ENCODE results near the gene DIP2B. TPM values are rescaled to one million over a fixed set of nuclear protein-coding genes. Genes with fewer than 3 reads are reported as not detected.

DIP2B gene
- total RNA-seq, 1 experiment from 2014 or later, result 30.2 TPM

DNA sequence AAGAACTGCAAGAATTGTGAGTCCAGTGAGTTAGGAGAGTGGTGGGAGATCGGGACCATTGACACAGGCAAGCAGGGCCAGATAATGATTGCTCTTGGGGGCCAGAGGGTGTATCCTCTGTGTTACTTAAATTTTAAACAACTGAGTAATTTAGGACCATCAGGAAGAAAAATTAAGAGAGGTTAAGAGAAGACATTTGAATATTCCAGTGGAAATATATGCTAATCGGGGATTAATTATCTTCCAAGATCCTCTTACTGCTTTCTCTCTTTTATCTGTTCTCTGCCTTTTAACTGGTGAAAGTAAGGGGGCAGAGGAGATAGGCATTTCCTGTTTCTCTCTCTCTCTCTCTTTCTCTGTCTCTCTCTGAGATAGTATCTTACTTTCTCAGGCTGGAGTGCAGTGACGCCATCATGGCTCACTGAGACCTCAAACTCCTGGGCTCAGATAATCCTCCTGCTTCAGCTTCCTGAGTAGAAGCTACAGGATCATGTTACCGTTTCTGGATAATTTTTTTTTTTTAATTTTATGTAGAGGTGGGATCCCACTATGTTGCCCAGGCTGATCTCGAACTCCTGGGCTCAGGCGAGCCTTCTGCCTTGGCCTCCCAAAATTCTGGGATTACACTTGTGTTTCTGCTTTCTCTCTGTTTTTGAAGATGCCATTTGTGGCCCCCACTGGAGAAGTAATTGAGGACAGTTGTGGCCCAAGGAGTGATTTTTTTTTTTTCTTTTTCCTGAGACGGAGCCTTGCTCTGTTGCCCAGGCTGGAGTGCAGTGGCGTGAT, 85.1 kb downstream of the DIP2B start:
- ChIA-PET POLR2A (no interaction called here), CTCF (no interaction called here)
- Histone ChIP-seq H3K4me1 (ENCODE audit: control insufficient read depth, insufficient read depth, low read length) (peaks cover 11% of the 10 kb centered on the region), H3K36me3 (ENCODE audit: control insufficient read depth, insufficient read depth, low read length) (no peaks in the 10 kb centered on the region), H3K27ac (ENCODE audit: low read length) (no peak overlapping the region), H3K9me3 (ENCODE audit: control insufficient read depth, insufficient read depth, low read depth, low read length) (no peaks in the 10 kb centered on the region), H3K4me3 (ENCODE audit: low read depth in 2 of 2, low read length in 2 of 2) (no peak overlapping the region), H3K27me3 (ENCODE audit: control insufficient read depth, insufficient read depth, low read length) (no peaks in the 10 kb centered on the region)
- DNase-seq (ENCODE audit: low read depth, low spot score) (no peak), ATAC-seq (peak; percentile 69)
- no peak for TF ChIP-seq TCF7L2 (IDR thresholded peaks at IDR 0.05; ENCODE audit: low read depth, low read length)
- no TSS peak for BruUV-seq (replicated peaks)
- intact Hi-C loops (cut with micrococcal nuclease; ENCODE audit: unreplicated experiment), result no loop called here
- in situ Hi-C loops (cut with HindIII; ENCODE audit: low pct_unique_long_range_greater_than_20kb, low sequenced_read_pairs), result no loop called here

DNA sequence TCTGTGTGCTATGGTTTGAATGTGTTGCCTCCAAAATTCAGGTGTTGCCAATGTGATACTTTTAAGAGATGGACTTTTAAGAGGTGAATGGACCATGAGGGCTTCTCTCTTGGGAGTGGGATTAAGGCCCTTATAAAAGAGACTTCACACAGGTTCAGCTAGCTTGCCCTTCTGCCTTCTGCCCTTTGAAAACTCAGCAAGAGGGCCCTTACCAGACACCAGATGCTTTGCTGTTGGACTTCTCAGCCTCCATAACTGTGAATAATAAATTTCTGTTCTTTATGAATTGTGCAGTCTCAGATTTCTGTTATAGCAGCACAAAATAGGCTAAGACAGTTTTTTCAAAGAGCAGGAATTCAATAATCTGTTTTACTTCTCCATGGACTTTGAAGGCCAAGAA, 86.1 kb downstream of the DIP2B start:
- Histone ChIP-seq H3K9me3 (ENCODE audit: control insufficient read depth, insufficient read depth, low read depth, low read length) (no peaks in the 10 kb centered on the region), H3K27ac (ENCODE audit: low read length) (no peak overlapping the region), H3K4me1 (ENCODE audit: control insufficient read depth, insufficient read depth, low read length) (peaks cover 13% of the 10 kb centered on the region), H3K27me3 (ENCODE audit: control insufficient read depth, insufficient read depth, low read length) (no peaks in the 10 kb centered on the region), H3K4me3 (ENCODE audit: low read depth in 2 of 2, low read length in 2 of 2) (no peak overlapping the region), H3K36me3 (ENCODE audit: control insufficient read depth, insufficient read depth, low read length) (no peaks in the 10 kb centered on the region)
- POLR2A ChIA-PET, result no interaction called here
- DNase-seq (ENCODE audit: low read depth, low spot score) (no peak), ATAC-seq (no peak)
- no TSS peak for BruUV-seq (replicated peaks)
- in situ Hi-C loops (cut with HindIII; ENCODE audit: low pct_unique_long_range_greater_than_20kb, low sequenced_read_pairs), result no loop called here
- CTCF ChIA-PET, result no interaction called here
- intact Hi-C loops (cut with micrococcal nuclease; ENCODE audit: unreplicated experiment), result no loop called here
- TF ChIP-seq CTCF (IDR thresholded peaks at IDR 0.05) (no peak), SIN3A (IDR thresholded peaks at IDR 0.05; ENCODE audit: borderline replicate concordance, insufficient read depth, low read depth, low read length) (no peak), POLR2AphosphoS5 (IDR thresholded peaks at IDR 0.05; ENCODE audit: low read depth, low read length) (no peak), TCF7L2 (IDR thresholded peaks at IDR 0.05; ENCODE audit: low read depth, low read length) (no peak)
- TF ChIP-seq, protein P1, sequence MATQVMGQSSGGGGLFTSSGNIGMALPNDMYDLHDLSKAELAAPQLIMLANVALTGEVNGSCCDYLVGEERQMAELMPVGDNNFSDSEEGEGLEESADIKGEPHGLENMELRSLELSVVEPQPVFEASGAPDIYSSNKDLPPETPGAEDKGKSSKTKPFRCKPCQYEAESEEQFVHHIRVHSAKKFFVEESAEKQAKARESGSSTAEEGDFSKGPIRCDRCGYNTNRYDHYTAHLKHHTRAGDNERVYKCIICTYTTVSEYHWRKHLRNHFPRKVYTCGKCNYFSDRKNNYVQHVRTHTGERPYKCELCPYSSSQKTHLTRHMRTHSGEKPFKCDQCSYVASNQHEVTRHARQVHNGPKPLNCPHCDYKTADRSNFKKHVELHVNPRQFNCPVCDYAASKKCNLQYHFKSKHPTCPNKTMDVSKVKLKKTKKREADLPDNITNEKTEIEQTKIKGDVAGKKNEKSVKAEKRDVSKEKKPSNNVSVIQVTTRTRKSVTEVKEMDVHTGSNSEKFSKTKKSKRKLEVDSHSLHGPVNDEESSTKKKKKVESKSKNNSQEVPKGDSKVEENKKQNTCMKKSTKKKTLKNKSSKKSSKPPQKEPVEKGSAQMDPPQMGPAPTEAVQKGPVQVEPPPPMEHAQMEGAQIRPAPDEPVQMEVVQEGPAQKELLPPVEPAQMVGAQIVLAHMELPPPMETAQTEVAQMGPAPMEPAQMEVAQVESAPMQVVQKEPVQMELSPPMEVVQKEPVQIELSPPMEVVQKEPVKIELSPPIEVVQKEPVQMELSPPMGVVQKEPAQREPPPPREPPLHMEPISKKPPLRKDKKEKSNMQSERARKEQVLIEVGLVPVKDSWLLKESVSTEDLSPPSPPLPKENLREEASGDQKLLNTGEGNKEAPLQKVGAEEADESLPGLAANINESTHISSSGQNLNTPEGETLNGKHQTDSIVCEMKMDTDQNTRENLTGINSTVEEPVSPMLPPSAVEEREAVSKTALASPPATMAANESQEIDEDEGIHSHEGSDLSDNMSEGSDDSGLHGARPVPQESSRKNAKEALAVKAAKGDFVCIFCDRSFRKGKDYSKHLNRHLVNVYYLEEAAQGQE (IDR thresholded peaks at IDR 0.05; ENCODE audit: insufficient read depth in 1 of 2, low read depth in 2 of 2, low read length in 1 of 2), result no peak

- no peaks in the 10 kb centered on the region for H3K36me3 ChIP-seq (ENCODE audit: control insufficient read depth, insufficient read depth, low read length)
- DNase-seq (ENCODE audit: low read depth, low spot score) (no peak), ATAC-seq (no peak)
- no peaks in the 10 kb centered on the region for H3K27me3 ChIP-seq (ENCODE audit: control insufficient read depth, insufficient read depth, low read length)
- in situ Hi-C loops (cut with HindIII; ENCODE audit: low pct_unique_long_range_greater_than_20kb, low sequenced_read_pairs) (no loop called here), intact Hi-C loops (cut with micrococcal nuclease; ENCODE audit: unreplicated experiment) (no loop called here)
- no peak overlapping the region for H3K4me3 ChIP-seq (ENCODE audit: low read depth in 2 of 2, low read length in 2 of 2)
- peaks cover 33% of the 10 kb centered on the region for H3K4me1 ChIP-seq (ENCODE audit: control insufficient read depth, insufficient read depth, low read length)
- POLR2A ChIA-PET, result no interaction called here
- no TSS peak for BruUV-seq (replicated peaks)
- peak overlapping the region; percentile 34; the same call in 1 of the 2 replicates for H3K27ac ChIP-seq (ENCODE audit: low read length)
- no peak for TF ChIP-seq POLR2AphosphoS5 (IDR thresholded peaks at IDR 0.05; ENCODE audit: low read depth, low read length)
- TF ChIP-seq, protein P1 (IDR thresholded peaks at IDR 0.05; ENCODE audit: insufficient read depth in 1 of 2, low read depth in 2 of 2, low read length in 1 of 2), result no peak
- TF ChIP-seq SIN3A (IDR thresholded peaks at IDR 0.05; ENCODE audit: borderline replicate concordance, insufficient read depth, low read depth, low read length), result no peak
- TF ChIP-seq CTCF (IDR thresholded peaks at IDR 0.05), result no peak
- no peak for TF ChIP-seq TCF7L2 (IDR thresholded peaks at IDR 0.05; ENCODE audit: low read depth, low read length)
- CTCF ChIA-PET, result no interaction called here
- no peaks in the 10 kb centered on the region for H3K9me3 ChIP-seq (ENCODE audit: control insufficient read depth, insufficient read depth, low read depth, low read length)
Observed at GRCh38 chr12:50595667-50596066, 90.9 kb downstream of the DIP2B start.

All from Panc1 (cell line).